HG02970 (cell line): ENCODE results near the gene HRAS.

Experiments used
- ATAC-seq: cut with Tn5 transposase; IDR thresholded peaks from one replicate; pipeline ENCODE4 v1.9.1; 2021; ENCODE audit warnings: mild to moderate bottlenecking, moderate library complexity, moderate number of reproducible peaks; ENCODE audit not compliant: unreplicated experiment, low FRiP score

HRAS gene

GRCh38 chr11:567629-568292 lies 32.4 kb upstream of the HRAS start:
- no peak for ATAC-seq

- no peak for ATAC-seq
Measured at GRCh38 chr11:567011-567628, 31.7 kb upstream of the HRAS start.

GRCh38 chr11:565921-566509 lies 30.6 kb upstream of the HRAS start:
- ATAC-seq: no peak

GRCh38 chr11:563812-564578 lies 28.6 kb upstream of the HRAS start:
- no peak for ATAC-seq

GRCh38 chr11:563066-563811 lies 27.9 kb upstream of the HRAS start:
- ATAC-seq: no peak

GRCh38 chr11:562046-562645 lies 26.8 kb upstream of the HRAS start:
- no peak for ATAC-seq

- ATAC-seq: peak; percentile 8
Measured at GRCh38 chr11:561148-562003, 26.0 kb upstream of the HRAS start.

GRCh38 chr11:560305-561147 lies 25.1 kb upstream of the HRAS start, which contains the start of the genes LMNTD2 and RASSF7:
Gene LMNTD2, minus strand, starts transcription at chr11:560738. Its CDS starts 22 bp downstream, at chr11:560716.
Gene RASSF7, plus strand, starts transcription at chr11:560970. Its CDS starts 799 bp downstream, at chr11:561769.
- peak; percentile 57 for ATAC-seq

GRCh38 chr11:559712-560304 lies 24.4 kb upstream of the HRAS start:
- ATAC-seq: no peak

GRCh38 chr11:559020-559620 lies 23.7 kb upstream of the HRAS start:
- no peak for ATAC-seq

GRCh38 chr11:558503-558902 lies 23.1 kb upstream of the HRAS start:
- ATAC-seq: no peak

GRCh38 chr11:557328-558132 lies 22.2 kb upstream of the HRAS start:
- no peak for ATAC-seq

GRCh38 chr11:556662-557256 lies 21.4 kb upstream of the HRAS start:
- no peak for ATAC-seq

GRCh38 chr11:555780-556661 lies 20.6 kb upstream of the HRAS start:
- no peak for ATAC-seq

GRCh38 chr11:555227-555779 lies 19.9 kb upstream of the HRAS start:
- ATAC-seq: no peak
